Mesodermal cell (in vitro differentiated cells): ENCODE results near the gene GTPBP2.
"Not testable (repeated sequence)": the region's sequence is repeated elsewhere in the genome, so short reads cannot be mapped to it uniquely, and the experiment has no call there.

Experiments used
- H3K27ac ChIP-seq: 2 replicates; pipeline ENCODE4 v1.7.0; 2013; ENCODE audit warnings: mild to moderate bottlenecking, low read depth, low read length, moderate library complexity; ENCODE audit not compliant: severe bottlenecking
- H3K36me3 ChIP-seq: 2 replicates; pipeline ENCODE4 v1.7.1; 2013; ENCODE audit warnings: mild to moderate bottlenecking, low read length, moderate library complexity; ENCODE audit not compliant: control insufficient read depth, insufficient read depth
- H3K4me1 ChIP-seq: one replicate; pipeline ENCODE4 v1.7.1; 2013; ENCODE audit warnings: mild to moderate bottlenecking, low read length; ENCODE audit not compliant: insufficient read depth, control insufficient read depth, poor library complexity, severe bottlenecking
- H3K4me3 ChIP-seq: 2 replicates; pipeline ENCODE4 v1.7.0; 2013; ENCODE audit warnings: low read length, control low read depth, mild to moderate bottlenecking; ENCODE audit not compliant: insufficient read depth, poor library complexity, severe bottlenecking; ENCODE audit errors: extremely low read depth
- H3K9me3 ChIP-seq: 2 replicates; pipeline ENCODE4 v1.7.1; 2013; ENCODE audit warnings: mild to moderate bottlenecking, low read length, moderate library complexity; ENCODE audit not compliant: control insufficient read depth
- WGBS, 2 experiments: methylation state at CpG; one replicate each; pipeline ENCODE4 v1.1.5; 2013; ENCODE audit warnings: missing lambda C conversion rate in 2 of 2; ENCODE audit not compliant: insufficient coverage in 2 of 2; 5-methylcytosine and 5-hydroxymethylcytosine counted together

The GTPBP2 gene

DNA sequence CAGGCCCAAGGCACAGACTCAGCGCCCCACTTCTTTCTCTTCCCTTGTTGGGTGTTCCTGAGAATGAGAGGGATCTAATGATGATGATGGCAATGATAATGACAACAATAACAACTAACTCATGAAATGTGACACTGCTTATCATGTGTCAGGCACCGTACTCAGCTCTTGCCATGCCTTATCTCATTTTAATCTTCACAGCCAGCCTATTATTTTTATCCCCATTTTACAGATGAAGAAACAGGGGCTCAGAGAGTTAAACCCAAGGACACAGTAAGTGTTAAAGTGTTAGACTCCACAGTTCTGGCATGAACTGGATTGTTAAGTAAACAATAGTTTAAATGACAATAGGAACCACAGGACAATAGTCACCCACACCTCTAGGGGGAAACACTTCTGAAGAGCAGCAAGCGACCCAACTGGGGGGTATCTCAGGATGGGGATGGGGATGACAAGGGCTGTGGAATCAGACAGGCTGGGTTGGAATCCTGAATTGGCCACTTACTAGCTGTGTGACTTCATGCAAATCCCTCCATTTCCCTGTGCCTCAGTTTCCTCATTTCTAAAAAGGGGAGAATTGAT is 28.2 kb upstream of the GTPBP2 start:
- WGBS, 2 experiments = 86 to 88% methylated on average over 1 to 2 of the region's 3 CpGs

DNA sequence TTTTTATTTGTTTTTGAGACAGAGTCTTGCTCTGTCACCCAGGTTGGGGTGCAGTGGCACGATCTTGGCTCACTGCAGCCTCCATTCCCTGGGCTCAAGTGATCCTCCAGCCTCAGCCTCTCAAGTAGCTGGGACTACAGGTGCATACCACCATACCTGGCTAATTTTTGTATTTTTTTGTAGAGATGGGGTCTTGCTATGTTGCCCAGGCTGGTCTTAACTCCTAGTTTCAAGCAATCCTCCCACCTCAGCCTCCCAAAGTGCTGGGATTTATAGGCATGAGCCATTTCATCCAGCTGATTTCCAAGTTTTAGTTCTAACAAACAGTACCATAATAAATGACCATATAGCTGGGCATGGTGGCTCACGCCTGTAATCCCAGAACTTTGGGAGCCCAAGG is 23.8 kb upstream of the GTPBP2 start:
- WGBS, 2 experiments = 87 to 100% methylated on average over 1 to 2 of the region's 2 CpGs

More for the DNA sequence above, 28.2 kb upstream of the GTPBP2 start:
- Histone ChIP-seq H3K4me1 (no peaks in the 10 kb centered on the region), H3K4me3 (no peak overlapping the region), H3K36me3 (no peaks in the 10 kb centered on the region), H3K9me3 (no peaks in the 10 kb centered on the region), H3K27ac (no peak overlapping the region)

GRCh38 chr6:43648248-43648647 is 19.2 kb upstream of the GTPBP2 start:
- Histone ChIP-seq H3K9me3 (no peaks in the 10 kb centered on the region), H3K27ac (no peak overlapping the region), H3K4me3 (no peak overlapping the region), H3K36me3 (peaks cover 2% of the 10 kb centered on the region), H3K4me1 (peaks cover 12% of the 10 kb centered on the region)
- WGBS, 2 experiments = 83 to 95% methylated on average over 1 to 2 of the region's 2 CpGs

More for the DNA sequence above, 23.8 kb upstream of the GTPBP2 start:
- not testable (repeated sequence) for H3K36me3 ChIP-seq, H3K4me1 ChIP-seq, H3K27ac ChIP-seq, H3K9me3 ChIP-seq, H3K4me3 ChIP-seq

DNA sequence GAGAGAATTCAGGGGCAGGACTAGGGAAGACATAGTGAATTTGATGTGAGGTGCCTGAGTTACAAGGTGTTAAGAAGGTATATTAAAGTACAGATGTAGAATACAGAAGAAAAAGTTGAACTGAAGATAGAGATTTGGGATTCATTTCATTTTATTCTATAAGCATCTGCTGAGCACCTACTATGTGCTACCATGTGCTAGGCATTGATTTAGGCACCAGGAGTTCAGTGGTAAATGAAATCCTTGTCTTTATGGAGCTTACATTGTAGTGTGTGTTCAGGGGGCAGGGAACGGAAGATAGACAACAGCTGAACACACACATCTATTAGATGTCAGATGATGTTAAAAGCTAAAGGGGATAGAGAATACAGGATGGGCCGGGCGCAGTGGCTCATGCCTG is 18.5 kb upstream of the GTPBP2 start:
- peaks cover 7% of the 10 kb centered on the region for H3K36me3 ChIP-seq
- peaks cover 12% of the 10 kb centered on the region for H3K4me1 ChIP-seq
- H3K4me3 ChIP-seq = no peak overlapping the region
- H3K27ac ChIP-seq = no peak overlapping the region
- H3K9me3 ChIP-seq = no peaks in the 10 kb centered on the region
- 92% methylated on average over 2 of the region's 3 CpGs; no CpG with 5 or more reads in 1 of the 2 experiments for WGBS, 2 experiments

DNA sequence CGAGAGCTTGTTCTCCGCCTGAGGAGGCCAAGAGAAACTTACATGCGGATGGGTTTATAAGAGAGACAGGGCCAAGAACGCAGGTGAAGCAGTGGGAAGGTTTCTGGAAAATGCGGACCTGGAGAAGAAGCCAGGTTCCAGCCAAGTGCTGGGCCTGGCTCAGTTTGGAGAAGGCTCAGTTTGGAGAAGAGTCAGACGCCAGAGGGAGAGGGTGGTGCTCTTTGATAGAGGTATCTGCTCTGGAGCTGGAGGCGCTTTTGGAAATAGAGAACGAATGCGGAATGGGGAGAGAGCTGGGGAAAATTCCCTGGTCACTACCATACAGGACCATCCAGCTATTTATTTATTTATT is 16.5 kb upstream of the GTPBP2 start:
- Histone ChIP-seq H3K27ac (no peak overlapping the region), H3K4me1 (peaks cover 12% of the 10 kb centered on the region), H3K9me3 (no peaks in the 10 kb centered on the region), H3K4me3 (peak overlapping the region; percentile 46), H3K36me3 (peaks cover 27% of the 10 kb centered on the region)
- 6 to 7% methylated on average over 4 to 5 of the region's 9 CpGs for WGBS, 2 experiments

DNA sequence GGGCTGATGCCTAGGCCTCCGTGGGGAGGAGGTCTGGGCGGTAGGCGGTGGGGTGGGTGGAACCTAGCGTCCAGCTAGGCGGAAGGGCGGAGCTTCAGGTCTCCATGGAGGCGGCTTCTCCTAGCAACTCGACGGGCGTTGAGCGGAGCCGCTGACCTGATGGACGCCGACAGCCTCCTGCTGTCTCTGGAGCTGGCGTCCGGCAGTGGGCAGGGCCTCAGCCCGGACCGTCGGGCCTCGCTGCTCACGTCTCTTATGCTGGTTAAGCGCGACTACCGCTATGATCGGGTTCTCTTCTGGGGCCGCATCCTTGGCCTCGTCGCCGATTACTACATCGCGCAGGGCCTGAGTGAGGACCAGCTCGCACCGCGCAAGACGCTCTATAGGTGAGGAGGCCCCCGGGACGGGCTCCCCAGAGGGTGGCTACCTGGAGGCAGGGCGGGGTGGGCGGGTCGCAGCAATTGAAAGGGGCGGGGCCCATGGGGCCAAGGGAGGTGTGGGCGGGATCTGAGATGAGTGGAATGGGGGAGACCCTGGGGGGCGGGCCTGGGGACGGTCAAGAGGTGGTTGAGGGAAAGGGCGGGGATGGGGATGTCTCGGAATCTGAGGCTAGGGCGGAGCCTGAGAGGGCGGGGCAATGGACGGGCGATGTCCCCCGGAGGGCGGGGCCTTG is 16.0 kb upstream of the GTPBP2 start, which contains the start of gene RSPH9:
TSS of gene RSPH9 (plus strand) at position 97 of the 673 bp plus-strand sequence. CDS start at position 160, 63 bp downstream.
- Histone ChIP-seq H3K4me1 (peaks cover 14% of the 10 kb centered on the region), H3K9me3 (no peaks in the 10 kb centered on the region), H3K27ac (peak within 1 kb of the TSS; percentile 62), H3K4me3 (peak within 1 kb of the TSS; percentile 46), H3K36me3 (peaks cover 32% of the 10 kb centered on the region)
- 1 to 4% methylated on average over 23 to 44 of the region's 52 CpGs for WGBS, 2 experiments

DNA sequence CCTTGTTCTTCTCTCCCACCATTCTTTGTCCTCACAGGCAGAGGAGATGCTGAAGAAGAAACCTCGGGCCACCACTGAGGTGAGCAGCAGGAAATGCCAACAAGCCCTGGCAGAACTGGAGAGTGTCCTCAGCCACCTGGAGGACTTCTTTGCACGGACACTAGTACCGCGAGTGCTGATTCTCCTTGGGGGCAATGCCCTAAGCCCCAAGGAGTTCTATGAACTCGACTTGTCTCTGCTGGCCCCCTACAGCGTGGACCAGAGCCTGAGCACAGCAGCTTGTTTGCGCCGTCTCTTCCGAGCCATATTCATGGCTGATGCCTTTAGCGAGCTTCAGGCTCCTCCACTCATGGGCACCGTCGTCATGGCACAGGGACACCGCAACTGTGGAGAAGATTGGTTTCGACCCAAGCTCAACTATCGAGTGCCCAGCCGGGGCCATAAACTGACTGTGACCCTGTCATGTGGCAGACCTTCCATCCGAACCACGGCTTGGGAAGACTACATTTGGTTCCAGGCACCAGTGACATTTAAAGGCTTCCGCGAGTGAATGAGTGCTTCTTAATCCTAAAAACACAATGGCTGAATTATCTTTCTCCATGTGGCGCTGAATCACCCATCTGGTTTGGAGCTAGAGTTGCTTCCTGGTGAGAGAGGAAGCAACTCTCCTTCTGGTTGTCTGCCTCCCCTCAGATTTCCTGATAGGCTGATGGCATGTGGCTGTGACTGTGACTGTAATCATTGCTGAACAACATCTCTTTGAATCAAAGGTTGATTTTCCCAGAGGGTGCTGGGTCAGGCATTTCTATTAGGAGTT is 11.1 kb upstream of the GTPBP2 start:
- Histone ChIP-seq H3K9me3 (no peaks in the 10 kb centered on the region), H3K4me1 (peaks cover 24% of the 10 kb centered on the region), H3K4me3 (no peak overlapping the region), H3K36me3 (peaks cover 70% of the 10 kb centered on the region), H3K27ac (peak overlapping the region; percentile 31)
- 97 to 99% methylated on average over 20 of the region's 21 CpGs for WGBS, 2 experiments

GRCh38 chr6:43636308-43636659 is 7.2 kb upstream of the GTPBP2 start:
- H3K4me3 ChIP-seq = peak overlapping the region; percentile 82
- H3K27ac ChIP-seq = peak overlapping the region; percentile 23
- H3K9me3 ChIP-seq = no peaks in the 10 kb centered on the region
- 25 to 28% methylated on average over 3 to 5 of the region's 7 CpGs for WGBS, 2 experiments
- H3K36me3 ChIP-seq = peaks cover 49% of the 10 kb centered on the region
- peaks cover 20% of the 10 kb centered on the region for H3K4me1 ChIP-seq

DNA sequence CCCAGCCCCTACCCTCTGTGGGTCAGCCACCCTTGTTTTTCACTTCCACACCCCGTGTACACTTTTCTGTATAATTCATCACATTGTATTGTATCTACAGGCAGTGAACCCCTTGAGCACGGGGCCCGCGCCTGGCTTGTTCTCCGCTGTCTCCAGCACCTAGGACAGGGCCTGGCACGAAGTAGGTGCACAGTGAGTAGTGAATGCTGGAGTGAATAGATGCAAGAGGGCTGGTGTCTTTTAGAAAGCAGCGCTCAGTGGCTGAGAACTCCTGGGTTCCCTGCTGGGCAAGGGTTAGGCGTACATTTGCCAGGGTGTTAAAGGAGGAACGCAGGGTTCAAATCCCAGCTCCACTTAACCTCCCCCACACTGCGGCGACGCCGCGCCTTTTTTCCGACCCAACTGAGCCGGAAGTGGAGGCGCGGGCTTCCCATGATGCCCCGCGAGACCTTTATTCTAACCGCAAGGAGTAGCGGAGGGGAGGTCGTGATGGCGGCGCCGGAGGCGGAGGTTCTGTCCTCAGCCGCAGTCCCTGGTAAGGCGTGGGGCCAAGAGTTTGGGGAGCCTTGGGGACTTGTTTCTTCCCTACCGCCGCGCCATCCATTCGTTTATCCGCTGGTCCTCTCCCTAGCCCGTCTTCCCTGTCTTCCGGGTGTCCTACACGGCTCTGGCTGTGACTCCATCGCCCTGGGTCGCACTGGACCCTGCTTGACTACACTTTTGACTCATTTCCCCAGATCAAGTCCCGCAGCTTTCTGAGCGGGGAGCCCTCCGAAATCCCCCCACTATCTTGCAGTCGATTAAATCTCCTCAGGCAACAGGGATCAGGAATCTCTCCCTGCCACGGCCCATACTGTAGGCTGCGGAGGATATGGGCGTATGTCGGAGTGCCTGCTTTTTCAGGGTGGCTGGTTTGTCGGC is 6.6 kb upstream of the GTPBP2 start, which contains the start of gene MAD2L1BP:
TSS of gene MAD2L1BP (plus strand) at position 454 of the 921 bp plus-strand sequence. CDS start at position 490, 36 bp downstream.
- WGBS, 2 experiments = 10 to 14% methylated on average over 23 to 44 of the region's 48 CpGs

GRCh38 chr6:43634702-43635303 is 5.7 kb upstream of the GTPBP2 start:
- Histone ChIP-seq H3K9me3 (no peaks in the 10 kb centered on the region), H3K27ac (no peak overlapping the region), H3K4me3 (no peak overlapping the region), H3K4me1 (peaks cover 18% of the 10 kb centered on the region), H3K36me3 (peaks cover 35% of the 10 kb centered on the region)
- WGBS, 2 experiments = 95 to 96% methylated on average over 6 to 8 of the region's 9 CpGs

More for the DNA sequence above, 6.6 kb upstream of the GTPBP2 start, which contains the start of gene MAD2L1BP:
- H3K27ac ChIP-seq = peak within 1 kb of the TSS; percentile 53
- H3K36me3 ChIP-seq = peaks cover 43% of the 10 kb centered on the region
- H3K4me1 ChIP-seq = peaks cover 23% of the 10 kb centered on the region
- H3K9me3 ChIP-seq = no peaks in the 10 kb centered on the region
- peak within 1 kb of the TSS; percentile 82 for H3K4me3 ChIP-seq
